GM10266 (cell line): ENCODE results near the gene PRR7.
A peak's percentile ranks its signal among the peaks of the same experiment; 100 is the strongest.

Experiments
- DNase-seq: peaks from one replicate; pipeline ENCODE4 v3.0.0; 2012; ENCODE audit errors: extremely low spot score
- TF ChIP-seq, protein P1 (sequence below): IDR thresholded peaks from 2 replicates; pipeline ENCODE4 v1.5.1; 2012; ENCODE audit warnings: mild to moderate bottlenecking, low read depth; ENCODE audit not compliant: control insufficient read depth, insufficient read depth; ENCODE audit errors: missing control alignments

The PRR7 gene

GRCh38 chr5:177494346-177495195 lies 48.0 kb downstream of the PRR7 start:
- TF ChIP-seq, protein P1, sequence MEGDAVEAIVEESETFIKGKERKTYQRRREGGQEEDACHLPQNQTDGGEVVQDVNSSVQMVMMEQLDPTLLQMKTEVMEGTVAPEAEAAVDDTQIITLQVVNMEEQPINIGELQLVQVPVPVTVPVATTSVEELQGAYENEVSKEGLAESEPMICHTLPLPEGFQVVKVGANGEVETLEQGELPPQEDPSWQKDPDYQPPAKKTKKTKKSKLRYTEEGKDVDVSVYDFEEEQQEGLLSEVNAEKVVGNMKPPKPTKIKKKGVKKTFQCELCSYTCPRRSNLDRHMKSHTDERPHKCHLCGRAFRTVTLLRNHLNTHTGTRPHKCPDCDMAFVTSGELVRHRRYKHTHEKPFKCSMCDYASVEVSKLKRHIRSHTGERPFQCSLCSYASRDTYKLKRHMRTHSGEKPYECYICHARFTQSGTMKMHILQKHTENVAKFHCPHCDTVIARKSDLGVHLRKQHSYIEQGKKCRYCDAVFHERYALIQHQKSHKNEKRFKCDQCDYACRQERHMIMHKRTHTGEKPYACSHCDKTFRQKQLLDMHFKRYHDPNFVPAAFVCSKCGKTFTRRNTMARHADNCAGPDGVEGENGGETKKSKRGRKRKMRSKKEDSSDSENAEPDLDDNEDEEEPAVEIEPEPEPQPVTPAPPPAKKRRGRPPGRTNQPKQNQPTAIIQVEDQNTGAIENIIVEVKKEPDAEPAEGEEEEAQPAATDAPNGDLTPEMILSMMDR, result peak; percentile 29
- no peak for DNase-seq

- TF ChIP-seq, protein P1, result no peak
- DNase-seq, result no peak
Observed at GRCh38 chr5:177495243-177496060, 48.8 kb downstream of the PRR7 start.

DNA sequence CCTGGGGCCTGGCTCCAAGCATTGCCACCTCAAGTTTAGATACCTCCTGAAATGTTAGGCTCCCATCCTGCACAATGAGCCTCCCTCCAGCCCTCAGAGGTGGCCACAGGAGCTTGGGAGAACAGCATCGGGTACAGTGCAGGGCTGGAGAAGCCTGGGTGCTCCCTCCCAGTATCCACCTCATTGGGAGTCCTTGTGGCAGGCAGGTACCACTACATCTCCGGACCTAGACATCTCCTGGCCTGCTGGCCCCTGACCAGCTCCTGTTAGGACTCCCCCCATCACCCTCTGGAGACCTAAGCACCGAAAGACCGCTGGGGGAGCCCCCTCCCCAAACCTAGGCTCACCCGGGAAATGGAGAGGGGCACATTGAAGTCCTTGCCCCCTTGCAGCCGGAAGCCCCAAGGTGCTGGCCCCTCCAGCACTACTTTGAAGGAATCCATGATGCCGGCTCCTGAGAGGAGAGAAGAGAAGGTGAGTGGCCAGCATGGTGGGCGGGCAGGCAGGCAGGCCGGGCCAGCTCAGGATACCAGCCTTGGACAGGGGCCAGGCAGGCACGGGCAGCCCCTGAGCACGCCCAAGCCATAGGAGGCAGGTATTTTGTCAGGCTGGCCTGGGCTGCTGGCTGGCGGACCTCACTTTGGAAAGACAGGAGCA lies 49.6 kb downstream of the PRR7 start:
- TF ChIP-seq, protein P1, result no peak
- no peak for DNase-seq

DNA sequence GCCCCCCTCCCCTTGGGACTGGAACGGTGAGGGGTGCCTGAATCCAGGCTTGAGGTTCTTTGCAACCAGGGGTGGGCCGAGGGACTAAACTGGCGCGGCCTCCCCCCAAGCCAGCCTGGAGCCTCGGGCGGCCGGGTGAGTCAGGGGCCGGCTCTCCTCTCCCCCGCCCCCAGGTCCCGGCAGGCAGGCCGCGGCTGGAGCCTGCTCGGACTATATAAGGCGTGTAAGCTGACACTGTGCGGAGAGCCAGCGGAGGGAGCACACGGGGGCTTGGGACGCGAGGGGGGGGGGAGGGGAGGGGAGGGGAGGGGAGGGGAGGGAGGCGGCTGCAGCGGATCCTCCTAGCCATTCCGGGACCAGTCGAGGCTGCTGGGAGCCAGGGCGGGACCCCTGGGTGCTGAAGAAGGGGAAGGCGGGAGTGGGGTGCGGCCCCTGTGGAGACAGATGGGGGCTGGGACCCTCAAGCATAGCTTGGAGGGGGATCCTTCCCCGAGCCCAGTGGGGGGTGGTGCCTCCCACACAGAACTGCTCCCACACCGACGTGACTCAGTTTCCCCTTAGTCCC lies 50.2 kb downstream of the PRR7 start:
- peak; percentile 81 for DNase-seq
- TF ChIP-seq, protein P1, result no peak

GRCh38 chr5:177497292-177498012 lies 50.8 kb downstream of the PRR7 start, which contains the start of gene PDLIM7:
TSS of gene PDLIM7 (minus strand) at chr5:177497604. CDS start at chr5:177496512, 1,092 bp downstream.
- TF ChIP-seq, protein P1, result no peak
- DNase-seq, result peak; percentile 98

- no peak for DNase-seq
- TF ChIP-seq, protein P1, result no peak
Observed at GRCh38 chr5:177498013-177498787, 51.6 kb downstream of the PRR7 start.
